Suprapubic skin (tissue), 4 donors: ENCODE data around the gene ABLIM2. TPM values are rescaled to one million over a fixed set of nuclear protein-coding genes. Genes with fewer than 3 reads are reported as not detected.

Experiments
- DNase-seq, 2 donors: peaks; one replicate each; pipeline ENCODE4 v3.0.0-alpha.2; 2019; ENCODE audit warnings: low spot score in 2 of 2
- H3K27ac ChIP-seq: fragments of 200-600 bp; sonication (generic); one replicate; pipeline ENCODE4 v1.5.1; 2019
- H3K27me3 ChIP-seq: fragments of 200-600 bp; sonication (generic); one replicate; pipeline ENCODE4 v1.5.1; 2019
- H3K36me3 ChIP-seq: fragments of 200-600 bp; sonication (generic); one replicate; pipeline ENCODE4 v1.5.1; 2019
- H3K4me1 ChIP-seq: fragments of 200-600 bp; sonication (generic); one replicate; pipeline ENCODE4 v1.5.1; 2019
- H3K4me3 ChIP-seq: fragments of 200-600 bp; sonication (generic); one replicate; pipeline ENCODE4 v1.5.1; 2019; ENCODE audit warnings: mild to moderate bottlenecking
- H3K9me3 ChIP-seq: fragments of 200-600 bp; sonication (generic); one replicate; pipeline ENCODE4 v1.5.1; 2019
- EP300 ChIP-seq: sonication (generic); formaldehyde crosslinking; IDR thresholded peaks from one replicate; pipeline ENCODE4 v1.6.1; 2017; ENCODE audit warnings: antibody characterized with exemption
- POLR2A ChIP-seq, 2 donors: fragments of 450-650 bp; IDR thresholded peaks; one replicate each; pipeline ENCODE4 v1.6.1; 2017; ENCODE audit warnings: antibody characterized with exemption in 2 of 2, mild to moderate bottlenecking in 2 of 2, moderate library complexity in 2 of 2
- POLR2AphosphoS5 ChIP-seq, 3 donors: sonication (generic); formaldehyde crosslinking; IDR thresholded peaks; one replicate each; pipeline ENCODE4 v1.6.1; 2017; ENCODE audit warnings: antibody characterized with exemption in 3 of 3
- WGBS: methylation state at CpG from one replicate; pipeline ENCODE4 v1.1.5; 2018; 5-methylcytosine and 5-hydroxymethylcytosine counted together
- total RNA-seq, 4 donors: library from RNA; depleted of rRNA; stranded (reverse); fragments of >200 nt; gene quantifications; one replicate each; pipeline ENCODE4 v1.1.0, GENCODE V29; 2016
- TF ChIP-seq, protein P1 (sequence below), 2 donors: fragments of 200-600 bp in 1 of 2; fragments of 450-650 bp in 1 of 2; sonication (generic) in 1 of 2; IDR thresholded peaks; one replicate each; pipeline ENCODE4 v1.5.1; 2016 to 2019; ENCODE audit warnings: antibody characterized with exemption in 2 of 2, mild to moderate bottlenecking in 1 of 2, moderate library complexity in 1 of 2

ABLIM2 gene
- total RNA-seq, 4 donors from 2014 or later, result 11.2 to 16.9 (median 13.3) TPM

- Histone ChIP-seq H3K4me3 (no peak overlapping the region), H3K27me3 (no peaks in the 10 kb centered on the region), H3K27ac (no peak overlapping the region), H3K36me3 (no peaks in the 10 kb centered on the region), H3K4me1 (peaks cover 72% of the 10 kb centered on the region), H3K9me3 (no peaks in the 10 kb centered on the region)
- TF ChIP-seq, protein P1, sequence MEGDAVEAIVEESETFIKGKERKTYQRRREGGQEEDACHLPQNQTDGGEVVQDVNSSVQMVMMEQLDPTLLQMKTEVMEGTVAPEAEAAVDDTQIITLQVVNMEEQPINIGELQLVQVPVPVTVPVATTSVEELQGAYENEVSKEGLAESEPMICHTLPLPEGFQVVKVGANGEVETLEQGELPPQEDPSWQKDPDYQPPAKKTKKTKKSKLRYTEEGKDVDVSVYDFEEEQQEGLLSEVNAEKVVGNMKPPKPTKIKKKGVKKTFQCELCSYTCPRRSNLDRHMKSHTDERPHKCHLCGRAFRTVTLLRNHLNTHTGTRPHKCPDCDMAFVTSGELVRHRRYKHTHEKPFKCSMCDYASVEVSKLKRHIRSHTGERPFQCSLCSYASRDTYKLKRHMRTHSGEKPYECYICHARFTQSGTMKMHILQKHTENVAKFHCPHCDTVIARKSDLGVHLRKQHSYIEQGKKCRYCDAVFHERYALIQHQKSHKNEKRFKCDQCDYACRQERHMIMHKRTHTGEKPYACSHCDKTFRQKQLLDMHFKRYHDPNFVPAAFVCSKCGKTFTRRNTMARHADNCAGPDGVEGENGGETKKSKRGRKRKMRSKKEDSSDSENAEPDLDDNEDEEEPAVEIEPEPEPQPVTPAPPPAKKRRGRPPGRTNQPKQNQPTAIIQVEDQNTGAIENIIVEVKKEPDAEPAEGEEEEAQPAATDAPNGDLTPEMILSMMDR (IDR thresholded peaks at IDR 0.05), result no peak
- no peak for TF ChIP-seq EP300
- TF ChIP-seq POLR2A (IDR thresholded peaks at IDR 0.05), result no peak
- no peak for TF ChIP-seq POLR2AphosphoS5 (IDR thresholded peaks at IDR 0.05)
- WGBS, result 68% methylated on average over 9 of the region's 9 CpGs
- no peak for DNase-seq
These were observed 26.7 kb upstream of the ABLIM2 start for GRCh38 chr4:8185295-8185694.

DNA sequence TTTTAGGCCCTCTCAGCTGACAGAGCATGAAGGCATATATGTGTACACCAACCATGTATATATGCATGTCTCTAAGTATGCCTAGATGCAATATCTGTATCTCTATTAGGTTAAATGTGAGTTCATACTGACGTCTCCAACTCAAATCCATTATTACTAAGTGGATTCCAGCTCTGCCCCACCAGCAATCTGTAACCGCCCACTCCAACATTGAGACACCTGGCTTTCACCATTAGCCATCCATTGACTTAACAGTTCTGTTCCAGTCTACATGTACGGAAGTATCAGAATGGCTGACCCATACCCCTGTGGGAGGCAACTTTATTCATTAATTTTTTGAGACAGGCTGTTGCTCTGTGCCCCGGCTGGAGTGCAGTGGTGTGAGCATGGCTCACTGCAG is 25.4 kb upstream of the ABLIM2 start:
- Histone ChIP-seq H3K27ac (peak overlapping the region; percentile 67), H3K36me3 (no peaks in the 10 kb centered on the region), H3K27me3 (no peaks in the 10 kb centered on the region), H3K4me3 (no peak overlapping the region), H3K4me1 (peaks cover 59% of the 10 kb centered on the region), H3K9me3 (no peaks in the 10 kb centered on the region)
- WGBS, result 78% methylated on average over 4 of the region's 4 CpGs
- no peak for DNase-seq
- TF ChIP-seq, protein P1 (IDR thresholded peaks at IDR 0.05), result no peak

DNA sequence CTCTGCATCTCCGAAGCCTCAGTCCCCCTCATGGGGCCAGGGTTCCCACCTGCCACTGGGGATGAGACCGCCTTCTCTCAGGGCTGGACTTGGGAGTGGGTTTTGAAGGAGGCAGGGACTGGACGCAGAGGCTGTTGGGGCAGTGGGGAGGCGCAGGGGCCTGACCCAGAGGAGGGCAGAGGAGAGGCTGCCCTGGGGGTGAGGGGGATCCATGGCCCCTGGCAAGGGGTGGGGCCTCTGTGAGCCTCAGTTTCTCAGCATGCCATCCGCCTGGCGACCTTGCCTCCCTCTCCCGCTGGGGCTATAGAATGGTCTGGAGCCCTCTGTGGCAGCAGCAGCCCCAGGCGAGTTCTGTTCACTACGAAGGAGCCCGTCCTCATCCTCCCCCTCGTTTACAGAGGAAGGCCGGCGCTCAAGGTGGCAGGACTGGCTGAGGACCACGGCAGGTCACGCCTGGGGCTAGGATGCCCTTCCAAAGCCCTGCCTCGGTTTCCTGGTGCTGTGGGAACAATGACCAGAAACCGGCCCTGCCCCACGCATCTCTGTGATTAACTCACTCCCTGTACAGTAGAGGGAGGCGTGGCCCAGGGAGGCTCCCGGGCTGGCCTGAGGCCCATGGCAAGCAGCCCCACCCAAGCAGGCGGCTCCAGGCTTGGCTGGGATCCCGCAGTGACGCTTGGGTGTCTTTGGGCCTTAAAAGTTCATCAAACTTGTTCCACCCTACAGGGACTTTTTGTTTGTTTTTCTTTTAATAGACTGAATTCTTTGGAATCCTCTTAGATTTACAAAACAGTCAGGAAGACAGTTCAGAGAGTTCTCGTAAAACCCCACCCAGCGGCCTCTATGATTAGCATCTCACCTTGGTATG is 24.5 kb upstream of the ABLIM2 start:
- peak overlapping the region; percentile 67 for H3K27ac ChIP-seq
- H3K4me3 ChIP-seq, result no peak overlapping the region
- no peaks in the 10 kb centered on the region for H3K27me3 ChIP-seq
- no peaks in the 10 kb centered on the region for H3K9me3 ChIP-seq
- WGBS, result 38% methylated on average over 12 of the region's 25 CpGs
- TF ChIP-seq POLR2A (IDR thresholded peaks at IDR 0.05) (no peak), POLR2AphosphoS5 (IDR thresholded peaks at IDR 0.05) (peak in 2 of 3 donors; percentile 26 to 34)
- TF ChIP-seq, protein P1 (IDR thresholded peaks at IDR 0.05), result no peak
- H3K36me3 ChIP-seq, result no peaks in the 10 kb centered on the region
- DNase-seq, result peak in 1 of 2 donors; percentile 92
- H3K4me1 ChIP-seq, result peaks cover 50% of the 10 kb centered on the region

DNA sequence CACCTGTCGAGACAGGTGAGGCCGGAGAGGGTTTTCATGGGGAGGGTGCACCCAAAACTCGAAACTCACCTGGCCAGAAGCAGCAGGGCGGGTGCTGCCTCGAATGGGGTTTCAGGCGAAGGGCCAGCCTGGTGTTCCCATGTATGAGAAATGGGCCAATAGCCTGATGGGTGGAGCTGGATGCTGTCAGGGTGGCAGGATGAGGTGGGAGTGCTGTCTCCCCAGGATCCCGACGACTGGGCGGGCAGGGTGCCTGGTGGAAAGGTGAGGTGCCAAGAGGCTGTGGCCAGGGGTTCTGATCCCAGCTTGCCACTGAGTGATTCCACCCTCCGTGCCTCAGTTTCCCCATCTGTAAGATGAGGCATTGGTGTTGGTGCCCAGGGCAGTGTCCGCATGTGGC is 23.7 kb upstream of the ABLIM2 start:
- Histone ChIP-seq H3K9me3 (no peaks in the 10 kb centered on the region), H3K4me1 (peaks cover 46% of the 10 kb centered on the region), H3K27me3 (no peaks in the 10 kb centered on the region), H3K4me3 (no peak overlapping the region), H3K36me3 (no peaks in the 10 kb centered on the region), H3K27ac (peak overlapping the region; percentile 67)
- TF ChIP-seq POLR2A (IDR thresholded peaks at IDR 0.05) (no peak), EP300 (no peak), POLR2AphosphoS5 (IDR thresholded peaks at IDR 0.05) (no peak)
- TF ChIP-seq, protein P1 (IDR thresholded peaks at IDR 0.05), result no peak
- 69% methylated on average over 8 of the region's 11 CpGs for WGBS
- no peak for DNase-seq

GRCh38 chr4:8181844-8182243 is 23.2 kb upstream of the ABLIM2 start:
- H3K27me3 ChIP-seq, result no peaks in the 10 kb centered on the region
- H3K27ac ChIP-seq, result peak overlapping the region; percentile 58
- H3K9me3 ChIP-seq, result no peaks in the 10 kb centered on the region
- DNase-seq, result no peak
- H3K36me3 ChIP-seq, result no peaks in the 10 kb centered on the region
- TF ChIP-seq, protein P1 (IDR thresholded peaks at IDR 0.05), result no peak
- TF ChIP-seq POLR2A (IDR thresholded peaks at IDR 0.05), result no peak
- TF ChIP-seq POLR2AphosphoS5 (IDR thresholded peaks at IDR 0.05), result no peak
- TF ChIP-seq EP300, result no peak
- peaks cover 50% of the 10 kb centered on the region for H3K4me1 ChIP-seq
- WGBS, result 89% methylated on average over 1 of the region's 7 CpGs
- H3K4me3 ChIP-seq, result no peak overlapping the region
